Activated T-helper 1 cell treated with anti-CD3 and anti-CD28 coated beads, Interleukin-2, amount 50 U/mL, for 16 hours (primary cell): ENCODE data around the gene KIF27.
"Not testable (repeated sequence)": the region's sequence is repeated elsewhere in the genome, so short reads cannot be mapped to it uniquely, and the experiment has no call there.

Experiments used
- DNase-seq, 2 donors: peaks; one replicate each; pipeline ENCODE4 v3.0.0-alpha.2; 2020; ENCODE audit warnings: low read depth in 1 of 2, low spot score in 1 of 2

KIF27 gene

DNA sequence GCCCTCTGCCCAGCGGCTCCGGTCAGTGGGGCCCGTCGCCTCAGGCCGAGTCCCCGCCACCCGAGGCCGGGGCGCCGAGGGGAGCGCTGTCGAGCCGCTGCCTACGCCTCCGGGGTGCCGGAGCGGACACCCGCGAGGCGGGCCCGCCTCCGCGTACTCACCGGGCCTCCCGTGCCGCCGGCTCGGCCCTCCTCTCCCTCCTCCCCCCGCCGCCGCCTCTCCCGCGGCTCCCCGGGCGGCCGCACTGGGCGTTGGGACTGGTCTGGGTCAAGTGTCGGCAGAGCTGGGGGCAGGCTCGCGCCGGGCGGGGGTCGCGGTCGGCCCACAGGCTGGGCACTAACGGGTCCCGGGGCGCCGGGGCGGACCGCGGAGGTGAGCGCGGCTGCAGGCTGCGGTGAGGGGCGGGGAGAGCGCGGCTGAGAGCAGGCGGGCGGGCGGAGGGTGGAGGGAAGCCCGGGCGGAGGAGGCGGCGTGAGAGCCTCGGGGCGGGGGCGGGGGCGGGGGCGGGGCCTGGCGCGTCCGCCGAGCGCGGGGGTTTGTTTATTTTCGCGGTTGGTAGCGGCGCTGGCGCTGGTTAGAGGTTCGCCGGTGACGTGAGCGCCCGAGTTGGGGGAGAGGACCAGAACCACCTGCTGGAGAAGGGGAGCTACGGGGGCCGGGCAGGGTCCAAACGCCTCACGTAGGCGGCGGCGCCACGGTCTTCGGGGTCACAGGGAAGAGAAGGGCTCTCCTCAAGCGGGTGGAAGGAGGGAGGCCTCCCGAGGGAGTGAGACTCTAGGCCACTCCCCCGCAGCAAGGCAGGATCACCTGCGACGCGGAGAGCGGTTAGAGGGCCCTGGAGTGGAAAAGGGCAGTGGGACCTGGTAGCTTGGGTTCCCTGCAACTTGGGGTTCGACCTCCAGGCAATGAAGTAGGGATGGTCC is 103.6 kb downstream of the KIF27 start, which contains the start of gene GKAP1:
Gene GKAP1 (minus strand): TSS at position 414 of the 923 bp plus-strand sequence. CDS start 11,252 bp downstream, outside the sequence.
- peak; percentile 73 to 74 for DNase-seq

DNA sequence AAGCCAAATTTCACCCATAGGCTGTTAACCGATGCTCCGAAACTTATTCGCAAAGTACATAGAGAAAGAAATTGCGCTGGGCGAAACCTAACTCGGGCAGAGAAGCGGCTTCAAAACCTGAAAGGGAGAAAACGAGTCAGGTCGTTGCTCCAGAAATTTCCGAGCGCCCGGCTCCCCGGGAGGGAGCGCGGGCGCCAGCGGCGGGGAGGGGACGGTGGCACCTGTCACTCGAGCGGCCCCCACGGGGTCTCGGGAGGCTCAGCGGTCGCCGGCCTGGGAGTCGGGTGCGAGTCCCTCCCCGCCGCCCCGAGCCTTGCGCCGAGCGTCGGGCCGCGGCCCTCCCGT is 104.2 kb downstream of the KIF27 start:
- peak in 1 of 2 donors; percentile 7 for DNase-seq

DNA sequence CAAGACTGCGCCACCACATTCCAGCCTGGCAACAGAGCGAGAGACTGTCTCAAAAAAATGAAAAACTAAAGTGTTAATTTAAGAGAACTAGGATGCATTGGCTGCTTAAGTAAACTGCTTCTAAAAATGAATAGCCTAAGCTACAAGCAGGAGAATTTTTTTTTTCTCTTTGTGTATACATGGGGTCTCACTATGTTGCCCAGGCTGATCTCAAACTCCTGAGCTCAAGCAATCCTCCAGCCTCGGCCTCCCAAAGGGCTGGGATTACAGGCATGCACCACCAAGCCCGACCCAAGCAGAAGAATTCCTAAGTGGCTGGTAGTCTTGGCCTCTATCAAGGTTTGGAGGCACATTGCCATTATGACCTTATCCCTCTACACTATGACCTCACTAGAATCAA is 106.1 kb downstream of the KIF27 start:
- not testable (repeated sequence) for DNase-seq

DNA sequence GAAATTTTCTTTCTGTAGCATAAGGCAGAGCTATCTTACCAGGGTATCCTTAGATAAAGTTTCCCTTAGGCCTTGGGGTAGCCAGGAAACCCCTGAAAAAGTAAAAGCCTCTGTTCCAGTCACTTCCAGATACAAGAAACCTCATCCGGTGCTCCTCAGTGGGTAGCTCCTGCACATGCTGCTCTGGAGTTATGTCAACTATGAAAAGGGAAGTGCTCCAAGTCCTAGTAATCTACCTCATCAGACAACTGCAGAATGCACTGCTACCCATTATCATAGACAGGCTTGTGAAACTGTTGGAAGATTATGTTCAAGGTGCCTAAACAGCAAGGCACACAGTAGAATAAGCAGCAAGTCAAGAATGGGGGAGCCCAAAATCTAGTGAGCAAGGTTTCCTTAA is 112.0 kb downstream of the KIF27 start:
- DNase-seq, result not testable (repeated sequence)

DNA sequence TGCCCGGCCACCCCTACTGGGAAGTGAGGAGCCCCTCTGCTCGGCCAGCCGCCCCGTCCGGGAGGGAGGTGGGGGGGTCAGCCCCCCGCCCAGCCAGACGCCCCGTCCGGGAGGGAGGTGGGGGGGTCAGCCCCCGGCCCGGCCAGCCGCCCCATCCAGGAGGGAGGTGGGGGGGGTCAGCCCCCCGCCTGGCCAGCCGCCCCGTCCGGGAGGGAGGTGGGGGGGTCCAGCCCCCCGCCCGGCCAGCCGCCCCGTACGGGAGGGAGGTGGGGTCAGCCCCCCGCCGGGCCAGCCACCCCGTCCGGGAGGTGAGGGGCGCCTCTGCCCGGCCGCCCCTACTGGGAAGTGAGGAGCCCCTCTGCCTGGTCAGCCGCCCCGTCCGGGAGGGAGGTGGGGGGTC is 116.8 kb downstream of the KIF27 start:
- DNase-seq, result not testable (repeated sequence)

DNA sequence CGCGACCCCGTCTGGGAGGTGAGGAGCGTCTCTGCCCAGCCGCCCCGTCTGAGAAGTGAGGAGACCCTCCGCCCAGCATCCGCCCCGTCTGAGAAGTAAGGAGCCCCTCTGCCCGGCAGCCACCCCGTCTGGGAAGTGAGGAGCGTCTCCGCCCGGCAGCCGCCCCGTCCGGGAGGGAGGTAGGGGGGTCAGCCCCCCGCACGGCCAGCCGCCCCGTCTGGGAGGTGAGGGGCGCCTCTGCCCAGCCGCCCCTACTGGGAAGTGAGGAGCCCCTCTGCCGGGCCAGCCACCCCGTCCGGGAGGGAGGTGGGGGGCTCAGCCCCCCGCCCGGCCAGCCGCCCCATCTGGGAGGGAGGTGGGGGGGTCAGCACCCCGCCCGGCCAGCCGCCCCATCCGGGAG is 117.3 kb downstream of the KIF27 start:
- DNase-seq, result not testable (repeated sequence)

DNA sequence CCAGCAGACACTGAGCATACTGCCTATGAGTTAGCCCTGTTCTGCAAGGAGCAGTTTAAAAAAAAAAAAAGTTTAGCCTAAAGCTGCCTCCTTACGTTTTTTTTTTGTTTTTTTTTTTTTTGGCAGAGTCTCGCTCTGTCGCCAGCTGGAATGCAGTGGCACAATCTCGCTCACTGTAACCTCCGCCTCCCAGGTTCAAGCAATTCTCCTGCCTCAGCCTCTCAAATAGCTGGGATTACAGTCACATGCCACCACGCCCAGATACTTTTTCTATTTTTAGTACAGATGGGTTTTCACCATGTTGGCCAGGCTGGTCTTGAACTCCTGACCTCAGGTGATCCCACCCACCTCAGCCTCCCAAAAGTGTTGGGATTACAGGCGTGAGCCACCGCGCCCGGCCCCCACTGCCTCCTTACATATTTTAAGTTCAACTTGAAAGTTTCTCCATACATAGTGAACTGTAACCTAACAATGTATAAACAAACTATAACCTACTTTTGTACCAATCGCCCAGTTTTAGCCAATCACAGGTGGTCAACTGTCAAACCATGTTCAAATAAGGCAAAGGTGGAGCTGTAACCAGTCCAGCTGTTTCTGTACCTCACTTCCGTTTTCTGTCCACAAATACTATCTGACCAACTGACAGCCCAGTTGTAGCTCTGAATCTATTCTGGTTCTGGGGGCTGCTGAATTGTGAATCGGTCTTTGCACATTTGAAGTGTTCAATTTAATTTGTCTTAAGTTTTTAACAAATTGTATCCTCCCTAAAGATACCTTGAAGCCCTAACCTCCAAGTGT is 120.8 kb downstream of the KIF27 start:
- DNase-seq, result no peak

DNA sequence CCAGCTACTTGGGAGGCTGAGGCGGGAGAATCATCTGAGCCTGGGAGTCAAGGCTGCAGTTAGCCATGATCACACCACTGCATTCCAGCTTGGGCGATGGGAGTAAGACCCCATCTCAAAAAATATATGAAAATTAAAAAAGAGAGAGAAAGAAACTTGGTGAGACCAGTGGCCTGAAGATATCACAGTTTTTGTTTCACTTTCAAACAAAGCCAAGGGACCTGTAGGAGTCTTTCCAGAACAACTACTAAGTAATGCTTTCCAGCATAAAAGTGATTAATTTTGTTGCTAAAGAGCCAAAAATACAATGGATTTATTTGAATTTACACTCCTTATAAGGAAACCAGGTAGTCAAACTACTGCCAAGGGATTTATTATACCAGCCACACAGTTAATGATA is 127.2 kb downstream of the KIF27 start:
- no peak for DNase-seq

DNA sequence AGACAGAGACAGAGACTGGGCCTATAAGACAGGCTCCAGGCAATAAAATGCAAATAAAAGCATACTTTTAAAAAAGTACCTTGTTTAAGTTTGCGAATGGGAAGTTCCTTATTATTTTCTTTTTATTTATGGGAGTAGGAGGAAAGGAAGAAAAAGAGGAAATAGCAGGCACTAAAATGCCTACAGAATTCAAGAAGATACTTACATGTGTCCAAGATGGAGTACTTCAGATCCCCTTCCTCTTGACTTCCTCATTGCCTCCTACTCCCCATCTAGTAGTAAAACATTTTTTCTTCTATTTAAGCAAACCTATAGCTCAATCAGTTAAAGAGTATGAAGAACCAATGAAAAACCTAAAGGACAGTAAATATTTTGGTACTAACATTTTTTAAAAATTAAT is 128.5 kb downstream of the KIF27 start:
- DNase-seq, result no peak
